GM19468 (cell line): ENCODE results near the gene GIPC1.

Experiments
- ATAC-seq: cut with Tn5 transposase; IDR thresholded peaks from one replicate; pipeline ENCODE4 v1.9.1; 2021; ENCODE audit warnings: mild to moderate bottlenecking, moderate library complexity, moderate number of reproducible peaks; ENCODE audit not compliant: unreplicated experiment; ENCODE audit errors: extremely low read depth

The GIPC1 gene

DNA sequence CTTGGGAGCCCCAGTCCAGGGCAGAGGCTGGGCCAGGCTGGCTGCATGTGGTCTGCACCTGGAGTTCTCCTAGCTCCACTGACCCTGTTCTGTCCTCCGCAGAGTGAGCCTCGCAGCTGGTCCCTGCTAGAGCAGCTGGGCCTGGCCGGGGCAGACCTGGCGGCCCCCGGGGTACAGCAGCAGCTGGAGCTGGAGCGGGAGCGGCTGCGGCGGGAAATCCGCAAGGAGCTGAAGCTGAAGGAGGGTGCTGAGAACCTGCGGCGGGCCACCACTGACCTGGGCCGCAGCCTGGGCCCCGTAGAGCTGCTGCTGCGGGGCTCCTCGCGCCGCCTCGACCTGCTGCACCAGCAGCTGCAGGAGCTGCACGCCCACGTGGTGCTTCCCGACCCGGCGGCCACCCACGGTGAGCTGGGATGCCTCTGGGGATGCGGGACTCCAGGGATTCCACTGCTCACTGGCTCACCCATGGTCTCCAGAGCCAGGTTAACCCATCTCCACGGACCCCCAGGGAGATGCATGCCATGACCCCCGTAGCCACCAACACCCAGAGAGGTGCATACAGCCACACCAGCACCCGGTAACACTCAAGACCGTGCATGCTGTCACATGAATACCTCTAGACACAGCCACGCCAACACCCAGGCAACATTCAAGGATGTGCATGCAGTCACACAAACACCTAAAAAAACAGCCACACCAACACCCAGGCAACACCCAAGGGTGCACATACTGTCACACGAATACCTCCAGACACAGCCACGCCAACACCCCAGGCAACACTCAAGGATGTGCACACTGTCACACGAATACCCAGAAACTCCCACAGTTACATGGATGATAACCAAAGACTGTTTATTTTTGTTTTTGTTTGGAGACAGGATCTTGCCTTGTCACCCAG, 54.6 kb downstream of the GIPC1 start:
- ATAC-seq = no peak

DNA sequence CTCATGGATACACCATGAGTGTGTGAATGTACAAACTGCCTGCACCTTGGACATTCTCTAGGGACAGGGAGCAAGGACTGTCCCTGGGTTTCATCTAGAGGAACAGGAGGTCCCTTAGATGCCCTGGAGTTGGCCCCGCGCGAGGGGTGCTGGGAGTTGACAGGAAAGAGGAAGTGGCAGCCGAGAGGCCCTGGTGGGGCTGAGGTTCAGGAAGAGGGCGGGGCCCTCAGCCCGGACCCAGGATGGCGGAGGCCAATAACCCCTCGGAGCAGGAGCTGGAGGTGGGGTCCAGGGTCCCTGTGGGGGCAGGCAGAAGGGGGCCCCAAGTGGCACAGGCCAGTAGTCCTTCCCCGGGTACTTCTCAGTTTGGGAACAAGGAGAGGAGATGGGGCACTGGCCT, 55.9 kb downstream of the GIPC1 start:
- ATAC-seq = no peak

DNA sequence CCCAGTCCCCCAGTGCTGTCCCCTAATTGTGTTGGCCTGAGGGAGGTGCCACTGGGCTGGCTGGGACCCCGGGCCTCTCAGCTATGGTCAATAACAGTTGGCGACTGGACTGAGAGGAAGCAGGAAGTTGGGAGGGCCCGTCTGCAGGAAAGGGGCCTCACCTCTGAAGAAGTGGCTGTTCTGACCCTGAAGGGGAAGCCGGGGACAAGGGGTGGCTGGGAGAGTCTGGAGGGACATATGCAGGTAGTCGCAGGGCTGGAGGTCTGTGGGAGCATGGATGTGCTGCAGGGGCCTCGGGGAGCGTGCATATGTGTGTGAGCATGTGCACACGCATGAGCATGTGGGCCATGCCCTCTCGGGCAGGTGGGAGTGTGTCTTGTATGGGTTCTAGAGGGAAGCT, 56.9 kb downstream of the GIPC1 start:
- no peak for ATAC-seq

- no peak for ATAC-seq
Observed at GRCh38 chr19:14437578-14438140, 58.3 kb downstream of the GIPC1 start.

DNA sequence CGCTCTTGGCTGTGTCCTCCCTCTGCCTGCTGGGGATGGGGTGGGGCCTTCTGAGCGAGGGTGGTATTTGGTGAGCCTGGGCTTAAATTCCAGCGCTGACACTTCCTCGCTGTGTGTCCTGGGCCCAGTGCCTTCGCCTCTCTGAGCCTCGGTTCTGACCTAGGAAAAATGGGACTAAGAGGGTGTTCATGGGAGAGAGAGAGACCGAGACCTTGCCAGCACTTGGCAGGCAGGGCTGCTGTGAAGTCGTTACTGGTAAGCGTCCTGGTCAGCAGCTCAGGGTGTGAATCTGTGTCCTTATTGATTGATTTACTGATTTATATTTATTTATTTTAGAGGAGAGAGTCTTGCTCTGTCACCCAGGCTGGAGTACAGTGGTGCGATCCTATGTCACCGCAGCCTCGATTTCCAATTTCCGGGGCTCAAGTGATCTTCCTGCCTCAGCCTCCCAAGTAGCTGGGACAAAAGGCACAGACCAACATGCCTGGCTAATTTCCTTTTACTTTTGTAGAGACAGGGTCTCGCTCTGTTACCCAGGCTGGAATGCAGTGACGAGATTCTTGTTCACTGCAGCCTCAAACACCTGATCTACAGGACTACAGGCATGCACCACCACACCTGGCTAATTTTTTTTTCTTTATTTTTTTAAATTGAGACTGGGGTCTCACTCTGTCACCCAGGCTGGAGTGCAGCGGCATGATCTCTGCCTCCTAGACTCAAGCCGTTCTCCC, 60.4 kb downstream of the GIPC1 start:
- ATAC-seq = no peak

DNA sequence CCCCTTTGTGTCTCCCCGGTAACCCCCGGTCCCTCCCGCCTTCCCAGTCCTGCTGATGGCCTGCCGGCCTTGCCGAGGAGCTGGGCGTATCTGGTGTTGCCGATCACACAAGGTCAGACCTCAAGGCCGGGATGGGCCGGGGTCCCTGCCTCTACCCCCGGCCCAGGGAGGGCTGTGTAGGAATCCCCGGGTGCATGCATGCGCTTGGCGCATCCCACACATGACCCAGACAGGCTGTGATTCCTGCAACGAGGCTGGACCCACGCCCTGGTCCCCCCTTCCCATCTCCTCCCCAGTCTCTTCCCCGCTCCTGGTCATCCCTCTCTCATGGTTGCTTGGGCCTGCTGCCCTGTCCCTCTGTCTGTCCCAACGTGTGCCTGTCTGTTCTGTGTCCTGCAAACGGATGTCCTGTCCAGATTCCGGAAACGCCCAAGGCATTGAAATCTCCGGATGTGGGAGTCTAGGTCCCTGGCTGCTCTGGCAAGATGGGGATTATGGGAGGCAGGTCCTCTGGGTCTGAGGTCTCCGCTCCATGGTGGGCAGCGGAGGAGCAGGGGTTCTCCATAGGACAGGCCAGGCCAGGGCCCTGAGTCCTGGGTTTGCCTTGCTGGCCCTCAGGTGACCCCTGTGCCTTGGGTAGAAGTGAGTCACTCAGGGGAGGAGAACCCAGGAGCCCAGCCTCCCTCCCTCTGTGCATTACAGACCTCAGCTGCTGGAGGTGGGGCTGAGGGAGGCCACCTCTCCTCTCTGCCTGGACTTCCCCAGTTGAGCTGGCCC, 61.2 kb downstream of the GIPC1 start:
- ATAC-seq = no peak

GRCh38 chr19:14433554-14434501, 62.1 kb downstream of the GIPC1 start:
- ATAC-seq = no peak

DNA sequence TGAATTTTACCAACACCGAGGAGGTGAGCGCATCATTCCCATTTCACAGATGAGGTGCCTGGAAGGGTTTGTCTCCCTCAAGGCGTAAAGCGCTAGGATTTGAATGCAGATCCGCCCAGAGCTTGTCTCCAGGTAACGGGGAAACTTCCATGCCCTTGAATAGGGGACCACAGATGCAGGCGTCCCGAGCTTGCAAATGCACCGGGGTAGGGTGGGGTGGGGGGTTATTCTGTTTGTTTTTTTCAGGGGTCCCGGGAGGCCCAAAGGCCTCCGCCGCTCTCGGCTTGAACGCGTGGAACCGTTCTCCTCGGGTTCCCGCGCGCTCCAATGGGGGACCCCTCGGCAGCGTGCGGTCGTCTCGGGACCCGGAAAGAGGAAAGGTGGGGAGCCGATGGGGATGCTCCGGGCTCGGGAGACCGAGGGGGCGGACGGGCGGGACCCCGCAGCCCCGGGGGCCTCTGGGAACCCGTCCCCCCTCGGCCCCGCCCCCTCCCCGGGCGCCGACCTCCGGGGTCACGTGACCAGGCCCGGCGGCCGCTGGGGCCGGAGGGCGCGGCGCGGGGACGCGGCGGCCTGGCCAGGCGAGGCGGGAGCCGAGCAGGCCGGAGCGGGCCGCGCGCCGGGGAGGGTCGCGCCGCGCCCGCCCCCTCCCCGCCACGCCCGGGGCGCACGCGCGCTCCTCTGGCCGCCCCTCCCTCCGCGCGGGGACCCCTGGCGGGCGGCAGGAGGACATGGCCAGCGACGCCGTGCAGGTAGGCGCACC, 63.0 kb downstream of the GIPC1 start, which contains the start of gene PKN1:
PKN1 (plus strand) TSS at position 516 of the 763 bp plus-strand sequence; CDS start at position 732, 216 bp downstream.
- no peak for ATAC-seq

DNA sequence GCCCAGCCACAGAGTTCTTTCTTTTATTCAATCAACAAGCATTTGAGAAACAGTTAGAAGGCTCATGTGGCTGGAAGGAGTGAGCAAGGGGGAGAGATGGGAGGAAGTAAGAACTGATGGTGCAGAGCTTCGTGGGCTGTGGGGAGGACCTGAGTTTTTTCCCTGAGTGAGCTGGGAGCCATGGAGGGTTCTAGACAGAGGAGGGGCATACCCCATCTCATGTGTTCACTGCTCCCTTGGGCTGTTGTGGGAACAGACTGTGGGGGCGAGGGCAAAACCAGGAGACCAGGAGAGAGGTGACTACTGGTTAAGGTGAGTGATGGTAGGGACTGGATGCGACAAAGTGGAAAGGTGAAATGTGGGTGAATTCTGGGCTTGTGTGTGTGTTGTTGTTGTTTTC, 65.2 kb downstream of the GIPC1 start:
- ATAC-seq = no peak

- ATAC-seq = no peak
Observed at GRCh38 chr19:14428882-14429416, 67.0 kb downstream of the GIPC1 start.
